Activated naive CD4-positive, alpha-beta T cell treated with anti-CD3 and anti-CD28 coated beads for 36 hours (primary cell): ENCODE measurements around the gene CDK4. TPM values are rescaled to one million over a fixed set of nuclear protein-coding genes. Genes with fewer than 3 reads are reported as not detected.
"Not testable (repeated sequence)": the region's sequence is repeated elsewhere in the genome, so short reads cannot be mapped to it uniquely, and the experiment has no call there.

Source experiments
- CTCF ChIA-PET: fragments of 350-600 bp; sonication (Branson Sonifier 250); formaldehyde crosslinking; loops from one replicate; lab custom pipeline; 2021; ENCODE audit warnings: antibody characterized with exemption; lab: Charles Lee
- DNase-seq: peaks from one replicate; pipeline ENCODE4 v3.0.0-alpha.2; 2020
- H3K27ac Mint-ChIP-seq: one replicate; pipeline ENCODE4 v1.8.0; 2021; ENCODE audit warnings: mild to moderate bottlenecking, mixed read lengths
- H3K27me3 Mint-ChIP-seq: one replicate; pipeline ENCODE4 v1.8.0; 2021; ENCODE audit warnings: low read depth, mixed read lengths
- H3K36me3 Mint-ChIP-seq: one replicate; pipeline ENCODE4 v1.8.0; 2021; ENCODE audit warnings: low read depth, mixed read lengths
- H3K4me1 Mint-ChIP-seq: one replicate; pipeline ENCODE4 v1.8.0; 2021; ENCODE audit warnings: low read depth, mixed read lengths
- H3K4me3 Mint-ChIP-seq: one replicate; pipeline ENCODE4 v1.8.0; 2021; ENCODE audit warnings: mild to moderate bottlenecking, moderate library complexity, mixed read lengths
- H3K9me3 Mint-ChIP-seq: one replicate; pipeline ENCODE4 v1.8.0; 2021; ENCODE audit warnings: mixed read lengths
- intact Hi-C: fragments of 100-400 bp; cut with micrococcal nuclease; formaldehyde crosslinking; loops from one replicate; pipeline ENCODE4 v1.15.1; 2023
- total RNA-seq, 2 experiments: library from RNA; stranded (reverse); gene quantifications; one replicate each; pipeline ENCODE4 v1.2.3, GENCODE V29; 2021

The CDK4 gene
- total RNA-seq, 2 experiments from 2014 or later: 194 to 202 TPM

GRCh38 chr12:57726884-57727757 lies 25.0 kb downstream of the CDK4 start:
- intact Hi-C loops: no loop called here
- no peak for DNase-seq
- CTCF ChIA-PET: interaction anchor here (1.4 to 1.5 kb wide), 2 partner anchors 10 to 17 kb away, joined by 4 read pairs; partner anchors contain the start of gene TSPAN31
- Mint-ChIP-seq H3K27me3 (no peaks in the 10 kb centered on the region), H3K27ac (no peak overlapping the region), H3K4me3 (no peak overlapping the region), H3K9me3 (no peaks in the 10 kb centered on the region), H3K4me1 (no peaks in the 10 kb centered on the region), H3K36me3 (peaks cover 28% of the 10 kb centered on the region)

- intact Hi-C loops: no loop called here
- Mint-ChIP-seq H3K4me3 (no peak overlapping the region), H3K27ac (no peak overlapping the region), H3K36me3 (peaks cover 27% of the 10 kb centered on the region), H3K27me3 (no peaks in the 10 kb centered on the region), H3K9me3 (no peaks in the 10 kb centered on the region), H3K4me1 (no peaks in the 10 kb centered on the region)
- CTCF ChIA-PET: interaction anchor here (1.4 to 1.5 kb wide), 2 partner anchors 10 to 18 kb away, joined by 4 read pairs; partner anchors contain the start of gene TSPAN31
- no peak for DNase-seq
These were observed 25.8 kb downstream of the CDK4 start for GRCh38 chr12:57726151-57726883.

DNA sequence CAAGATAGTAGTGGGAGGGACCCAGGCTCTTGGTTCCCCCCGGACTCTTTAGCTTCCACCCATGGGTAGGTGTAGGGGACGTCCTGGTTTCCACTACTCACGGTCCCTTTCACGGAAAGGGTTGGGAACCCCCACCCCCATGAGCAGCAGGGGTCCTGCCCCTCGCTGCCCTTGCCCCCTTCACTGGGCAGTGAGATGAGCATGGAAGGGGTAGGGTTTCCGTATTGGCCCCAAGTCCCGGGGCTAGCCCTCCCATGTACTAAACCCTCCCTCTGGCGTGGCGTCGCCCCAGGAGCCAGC lies 26.3 kb downstream of the CDK4 start:
- DNase-seq: no peak
- no peaks in the 10 kb centered on the region for H3K4me1 Mint-ChIP-seq
- CTCF ChIA-PET: interaction anchor here (1.0 to 1.5 kb wide), 3 partner anchors 9 to 19 kb away, joined by 3 to 4 read pairs (median 4); partner anchors contain the start of gene TSPAN31
- no peak overlapping the region for H3K27ac Mint-ChIP-seq
- peaks cover 27% of the 10 kb centered on the region for H3K36me3 Mint-ChIP-seq
- no peaks in the 10 kb centered on the region for H3K27me3 Mint-ChIP-seq
- no peak overlapping the region for H3K4me3 Mint-ChIP-seq
- intact Hi-C loops: no loop called here
- no peaks in the 10 kb centered on the region for H3K9me3 Mint-ChIP-seq

DNA sequence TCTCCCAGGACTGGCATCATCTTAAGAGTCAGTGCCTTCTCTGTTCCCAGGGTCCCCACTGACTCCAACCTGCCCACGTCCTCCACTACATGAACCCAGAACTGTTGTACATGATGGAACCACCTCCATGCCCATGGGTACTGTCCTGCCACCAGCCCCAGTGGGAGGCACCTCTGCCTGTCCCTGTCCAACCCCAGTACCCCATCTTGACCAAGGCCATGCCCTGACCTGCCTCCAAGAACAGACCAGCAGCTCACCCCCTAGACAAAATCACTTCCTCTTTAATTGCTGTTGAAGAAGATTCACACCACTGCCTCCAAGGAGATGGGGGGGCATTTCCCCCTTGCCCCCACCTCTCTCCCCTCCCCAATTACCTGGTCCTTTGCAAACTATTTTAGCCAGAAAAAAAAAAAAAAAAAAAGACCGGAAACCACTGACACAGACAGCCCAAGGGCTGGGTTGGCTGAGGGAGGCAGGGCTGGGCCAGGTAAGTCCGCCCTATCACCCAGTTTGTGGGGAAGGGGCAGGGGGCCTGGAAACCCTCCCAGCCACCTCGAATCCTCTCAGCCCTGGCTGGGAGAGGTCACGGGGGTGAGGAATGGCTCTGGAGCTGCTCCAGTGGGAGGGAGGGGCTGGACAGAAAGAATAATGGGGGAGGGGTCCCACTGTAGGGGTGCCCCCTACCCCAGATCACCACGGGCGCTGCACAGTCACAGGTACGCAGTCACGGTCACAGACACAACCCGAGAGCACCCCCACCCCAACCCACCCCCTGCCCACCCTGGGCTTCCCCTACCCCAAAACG lies 27.0 kb downstream of the CDK4 start:
- DNase-seq: no peak
- CTCF ChIA-PET: interaction anchor here (0.9 to 1.5 kb wide), 4 partner anchors 8 to 98 kb away, joined by 3 to 5 read pairs (median 3); no protein-coding TSS in a partner anchor

GRCh38 chr12:57724003-57724935 lies 27.8 kb downstream of the CDK4 start:
- CTCF ChIA-PET: interaction anchor here (0.9 to 1.5 kb wide), 3 partner anchors 9 to 97 kb away, joined by 3 to 5 read pairs (median 3); no protein-coding TSS in a partner anchor
- no peaks in the 10 kb centered on the region for H3K4me1 Mint-ChIP-seq
- no peaks in the 10 kb centered on the region for H3K9me3 Mint-ChIP-seq
- intact Hi-C loops: no loop called here
- H3K27ac Mint-ChIP-seq: peak overlapping the region; percentile 0
- H3K27me3 Mint-ChIP-seq: no peaks in the 10 kb centered on the region
- DNase-seq: no peak
- H3K36me3 Mint-ChIP-seq: peaks cover 25% of the 10 kb centered on the region
- H3K4me3 Mint-ChIP-seq: no peak overlapping the region

More for the DNA sequence above, 27.0 kb downstream of the CDK4 start:
- Mint-ChIP-seq H3K4me3 (no peak overlapping the region), H3K27me3 (no peaks in the 10 kb centered on the region), H3K36me3 (peaks cover 26% of the 10 kb centered on the region), H3K9me3 (no peaks in the 10 kb centered on the region), H3K4me1 (no peaks in the 10 kb centered on the region), H3K27ac (peak overlapping the region; percentile 0)
- intact Hi-C loops: no loop called here

DNA sequence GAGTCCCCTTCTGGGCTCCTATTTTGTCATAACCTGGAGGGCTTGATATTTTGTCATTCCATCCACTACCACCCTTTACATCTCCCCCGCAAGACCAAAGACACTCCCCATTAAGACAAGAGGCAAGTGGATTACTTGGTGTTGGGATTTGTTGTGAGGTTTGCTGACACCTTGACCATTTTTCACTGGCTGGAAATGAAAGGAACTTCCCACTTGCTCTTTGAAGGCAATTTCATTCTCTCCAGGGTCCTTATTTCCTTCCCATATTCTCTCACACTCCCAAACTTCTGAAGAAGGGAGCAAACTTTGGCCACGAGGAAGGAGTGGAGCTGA lies 28.5 kb downstream of the CDK4 start:
- Mint-ChIP-seq H3K27ac (no peak overlapping the region), H3K4me3 (no peak overlapping the region), H3K9me3 (no peaks in the 10 kb centered on the region), H3K27me3 (no peaks in the 10 kb centered on the region), H3K36me3 (peaks cover 25% of the 10 kb centered on the region), H3K4me1 (no peaks in the 10 kb centered on the region)
- intact Hi-C loops: no loop called here
- CTCF ChIA-PET: interaction anchor here (1.5 kb wide), 1 partner anchor 18 kb away, joined by 5 read pairs; no protein-coding TSS in a partner anchor
- no peak for DNase-seq

DNA sequence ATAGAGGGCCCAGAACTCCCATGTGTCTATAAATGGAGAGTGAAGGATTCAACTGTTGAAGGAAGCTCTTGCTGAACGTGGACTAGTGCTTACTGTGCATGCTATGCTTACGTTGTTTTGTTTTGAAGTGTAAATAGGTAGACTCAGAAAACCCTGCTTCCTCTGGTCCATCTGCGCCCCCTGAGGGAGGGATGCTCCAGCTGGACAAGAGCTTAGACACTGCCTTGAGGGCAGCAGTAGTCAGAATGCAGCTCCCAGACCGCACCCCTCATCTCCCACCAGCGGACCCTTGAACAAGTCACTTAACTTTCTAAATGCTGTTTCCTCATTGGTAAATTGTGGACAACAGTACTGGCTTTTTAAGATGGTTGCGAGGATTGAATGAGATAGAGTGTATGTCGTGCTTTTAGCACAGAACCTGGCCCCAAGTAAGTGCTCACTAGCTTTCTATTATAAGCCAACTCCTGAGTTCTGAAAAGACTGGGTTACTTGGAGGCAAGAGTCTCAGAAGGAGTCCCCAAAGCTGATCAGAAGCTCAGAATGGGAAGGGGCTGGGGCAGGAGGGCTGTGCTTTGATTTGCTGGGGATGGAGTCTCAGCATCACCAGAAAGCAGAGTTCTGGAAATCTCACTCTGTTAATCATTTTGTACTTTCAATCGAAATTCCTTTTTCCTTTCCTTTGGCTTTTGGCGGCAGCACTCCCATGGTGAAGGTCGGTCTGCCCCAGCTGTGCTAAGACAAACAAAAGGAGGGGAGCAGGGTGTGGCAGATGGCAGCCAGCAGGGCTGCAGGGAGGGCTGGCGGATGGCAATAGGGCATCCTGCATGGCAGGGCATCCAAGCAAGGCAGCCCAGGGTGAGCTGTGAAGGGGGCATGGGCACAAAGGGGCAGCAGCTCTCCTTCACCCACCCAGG lies 29.1 kb downstream of the CDK4 start:
- CTCF ChIA-PET: no interaction called here
- intact Hi-C loops: no loop called here
- DNase-seq: no peak
- no peaks in the 10 kb centered on the region for H3K9me3 Mint-ChIP-seq
- no peaks in the 10 kb centered on the region for H3K4me1 Mint-ChIP-seq
- H3K4me3 Mint-ChIP-seq: no peak overlapping the region
- H3K27me3 Mint-ChIP-seq: no peaks in the 10 kb centered on the region
- no peak overlapping the region for H3K27ac Mint-ChIP-seq
- H3K36me3 Mint-ChIP-seq: peaks cover 25% of the 10 kb centered on the region

GRCh38 chr12:57721846-57722608 lies 30.1 kb downstream of the CDK4 start:
- H3K4me1 Mint-ChIP-seq, H3K27me3 Mint-ChIP-seq, DNase-seq, H3K4me3 Mint-ChIP-seq, intact Hi-C loops, H3K9me3 Mint-ChIP-seq, CTCF ChIA-PET: not testable (repeated sequence)
- Mint-ChIP-seq H3K36me3 (peaks cover 22% of the 10 kb centered on the region), H3K27ac (peak overlapping the region; percentile 48)

DNA sequence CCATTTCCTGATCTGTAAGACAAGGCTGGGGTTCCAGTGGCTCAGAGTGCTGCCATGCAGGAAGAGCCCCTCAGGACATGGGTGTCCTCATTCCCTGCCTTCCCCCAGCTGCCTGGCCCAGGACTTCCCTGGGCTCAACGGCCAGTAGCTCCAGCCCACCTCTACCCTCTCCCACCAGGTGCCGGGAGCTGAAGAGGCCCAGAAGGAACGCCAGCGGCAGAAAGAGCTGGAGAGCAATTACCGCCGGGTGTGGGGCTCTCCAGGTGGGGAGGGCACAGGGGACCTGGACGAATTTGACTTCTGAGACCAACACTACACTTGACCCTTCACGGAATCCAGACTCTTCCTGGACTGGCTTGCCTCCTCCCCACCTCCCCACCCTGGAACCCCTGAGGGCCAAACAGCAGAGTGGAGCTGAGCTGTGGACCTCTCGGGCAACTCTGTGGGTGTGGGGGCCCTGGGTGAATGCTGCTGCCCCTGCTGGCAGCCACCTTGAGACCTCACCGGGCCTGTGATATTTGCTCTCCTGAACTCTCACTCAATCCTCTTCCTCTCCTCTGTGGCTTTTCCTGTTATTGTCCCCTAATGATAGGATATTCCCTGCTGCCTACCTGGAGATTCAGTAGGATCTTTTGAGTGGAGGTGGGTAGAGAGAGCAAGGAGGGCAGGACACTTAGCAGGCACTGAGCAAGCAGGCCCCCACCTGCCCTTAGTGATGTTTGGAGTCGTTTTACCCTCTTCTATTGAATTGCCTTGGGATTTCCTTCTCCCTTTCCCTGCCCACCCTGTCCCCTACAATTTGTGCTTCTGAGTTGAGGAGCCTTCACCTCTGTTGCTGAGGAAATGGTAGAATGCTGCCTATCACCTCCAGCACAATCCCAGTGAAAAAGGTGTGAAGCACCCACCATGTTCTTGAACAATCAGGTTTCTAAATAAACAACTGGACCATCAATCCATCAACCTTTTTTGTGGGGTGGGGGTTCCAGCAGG lies 31.2 kb downstream of the CDK4 start:
- intact Hi-C loops: no loop called here
- H3K4me1 Mint-ChIP-seq: no peaks in the 10 kb centered on the region
- H3K27ac Mint-ChIP-seq: no peak overlapping the region
- peaks cover 21% of the 10 kb centered on the region for H3K36me3 Mint-ChIP-seq
- no peak overlapping the region for H3K4me3 Mint-ChIP-seq
- DNase-seq: no peak
- CTCF ChIA-PET: interaction anchor here (0.6 kb wide), 2 partner anchors 36 to 78 kb away, joined by 4 read pairs; no protein-coding TSS in a partner anchor
- no peaks in the 10 kb centered on the region for H3K27me3 Mint-ChIP-seq
- no peaks in the 10 kb centered on the region for H3K9me3 Mint-ChIP-seq
